ENCODE data around the gene USH1C.

USH1C gene

GRCh38 chr11:17572359-17572690 lies 28.1 kb upstream of the USH1C start:
- in situ Hi-C loops (cut with HindIII; ENCODE audit: low pct_ligation_motif_present, low pct_unique_long_range_greater_than_20kb, low sequenced_read_pairs) = no loop called here
- no peak for DNase-seq

- in situ Hi-C loops (cut with HindIII; ENCODE audit: low pct_ligation_motif_present, low pct_unique_long_range_greater_than_20kb, low sequenced_read_pairs) = no loop called here
These were observed 27.5 kb upstream of the USH1C start for GRCh38 chr11:17571431-17572358.

GRCh38 chr11:17570034-17570433 lies 25.8 kb upstream of the USH1C start:
- in situ Hi-C loops (cut with HindIII; ENCODE audit: low pct_ligation_motif_present, low pct_unique_long_range_greater_than_20kb, low sequenced_read_pairs) = no loop called here
- DNase-seq = no peak

More at GRCh38 chr11:17571431-17572358, 27.5 kb upstream of the USH1C start:
- DNase-seq = no peak

GRCh38 chr11:17568944-17569343 lies 24.7 kb upstream of the USH1C start:
- in situ Hi-C loops (cut with HindIII; ENCODE audit: low pct_ligation_motif_present, low pct_unique_long_range_greater_than_20kb, low sequenced_read_pairs) = no loop called here
- DNase-seq = no peak

- DNase-seq = no peak
- in situ Hi-C loops (cut with HindIII; ENCODE audit: low pct_ligation_motif_present, low pct_unique_long_range_greater_than_20kb, low sequenced_read_pairs) = no loop called here
These were observed 20.4 kb upstream of the USH1C start for GRCh38 chr11:17564687-17565042.

- no peak for DNase-seq
- in situ Hi-C loops (cut with HindIII; ENCODE audit: low pct_ligation_motif_present, low pct_unique_long_range_greater_than_20kb, low sequenced_read_pairs) = no loop called here
These were observed 19.9 kb upstream of the USH1C start for GRCh38 chr11:17563961-17564686.

- peak; percentile 19 for DNase-seq
- in situ Hi-C loops (cut with HindIII; ENCODE audit: low pct_ligation_motif_present, low pct_unique_long_range_greater_than_20kb, low sequenced_read_pairs) = no loop called here
These were observed 19.0 kb upstream of the USH1C start for GRCh38 chr11:17563231-17563646.

GRCh38 chr11:17561526-17561925 lies 17.3 kb upstream of the USH1C start:
- DNase-seq = no peak
- in situ Hi-C loops (cut with HindIII; ENCODE audit: low pct_ligation_motif_present, low pct_unique_long_range_greater_than_20kb, low sequenced_read_pairs) = no loop called here

GRCh38 chr11:17561111-17561415 lies 16.8 kb upstream of the USH1C start:
- no peak for DNase-seq

GRCh38 chr11:17560281-17561110 lies 16.3 kb upstream of the USH1C start:
- in situ Hi-C loops (cut with HindIII; ENCODE audit: low pct_ligation_motif_present, low pct_unique_long_range_greater_than_20kb, low sequenced_read_pairs) = no loop called here
- DNase-seq = no peak

More at GRCh38 chr11:17561111-17561415, 16.8 kb upstream of the USH1C start:
- in situ Hi-C loops (cut with HindIII; ENCODE audit: low pct_ligation_motif_present, low pct_unique_long_range_greater_than_20kb, low sequenced_read_pairs) = no loop called here

- no peak for DNase-seq
- in situ Hi-C loops (cut with HindIII; ENCODE audit: low pct_ligation_motif_present, low pct_unique_long_range_greater_than_20kb, low sequenced_read_pairs) = no loop called here
These were observed 15.3 kb upstream of the USH1C start for GRCh38 chr11:17559341-17560087.

- DNase-seq = no peak
- in situ Hi-C loops (cut with HindIII; ENCODE audit: low pct_ligation_motif_present, low pct_unique_long_range_greater_than_20kb, low sequenced_read_pairs) = no loop called here
These were observed 14.7 kb upstream of the USH1C start for GRCh38 chr11:17558916-17559315.

GRCh38 chr11:17558025-17558780 lies 14.0 kb upstream of the USH1C start:
- no peak for DNase-seq
- in situ Hi-C loops (cut with HindIII; ENCODE audit: low pct_ligation_motif_present, low pct_unique_long_range_greater_than_20kb, low sequenced_read_pairs) = no loop called here

GRCh38 chr11:17556999-17557398 lies 12.8 kb upstream of the USH1C start:
- in situ Hi-C loops (cut with HindIII; ENCODE audit: low pct_ligation_motif_present, low pct_unique_long_range_greater_than_20kb, low sequenced_read_pairs) = no loop called here
- DNase-seq = no peak

- in situ Hi-C loops (cut with HindIII; ENCODE audit: low pct_ligation_motif_present, low pct_unique_long_range_greater_than_20kb, low sequenced_read_pairs) = no loop called here
- DNase-seq = no peak
These were observed 10.3 kb upstream of the USH1C start for GRCh38 chr11:17554487-17554886.

GRCh38 chr11:17553249-17553546 lies 9.0 kb upstream of the USH1C start:
- in situ Hi-C loops (cut with HindIII; ENCODE audit: low pct_ligation_motif_present, low pct_unique_long_range_greater_than_20kb, low sequenced_read_pairs) = no loop called here
- no peak for DNase-seq

GRCh38 chr11:17552392-17553248 lies 8.4 kb upstream of the USH1C start:
- no peak for DNase-seq
- in situ Hi-C loops (cut with HindIII; ENCODE audit: low pct_ligation_motif_present, low pct_unique_long_range_greater_than_20kb, low sequenced_read_pairs) = no loop called here

Measured in ACHN (cell line).